ENCODE results near the gene MT3.
A peak's percentile ranks its signal among the peaks of the same experiment; 100 is the strongest.

The MT3 gene

GRCh38 chr16:56589141-56590039, at the start of gene MT3:
MT3 (plus strand) TSS chr16:56589528; CDS start chr16:56589591, 63 bp downstream.
- peak within 1 kb of the TSS; percentile 48 for H3K4me3 ChIP-seq (ENCODE audit: low read depth, low read length)
- DNase-seq (ENCODE audit: low read depth) = no peak

GRCh38 chr16:56539656-56540055, 49.7 kb upstream of the MT3 start:
- DNase-seq (ENCODE audit: low read depth) = no peak
- H3K4me3 ChIP-seq (ENCODE audit: low read depth, low read length) = no peak overlapping the region

- DNase-seq (ENCODE audit: low read depth) = no peak
- H3K4me3 ChIP-seq (ENCODE audit: low read depth, low read length) = no peak overlapping the region
Measured at GRCh38 chr16:56542039-56542438, 47.3 kb upstream of the MT3 start.

- no peak overlapping the region for H3K4me3 ChIP-seq (ENCODE audit: low read depth, low read length)
- peak; percentile 40 for DNase-seq (ENCODE audit: low read depth)
Measured at GRCh38 chr16:56547120-56547948, 42.0 kb upstream of the MT3 start.

GRCh38 chr16:56547949-56548567, 41.3 kb upstream of the MT3 start:
- DNase-seq (ENCODE audit: low read depth) = no peak
- H3K4me3 ChIP-seq (ENCODE audit: low read depth, low read length) = no peak overlapping the region

- DNase-seq (ENCODE audit: low read depth) = no peak
- no peak overlapping the region for H3K4me3 ChIP-seq (ENCODE audit: low read depth, low read length)
Measured at GRCh38 chr16:56549161-56549560, 40.2 kb upstream of the MT3 start.

- DNase-seq (ENCODE audit: low read depth) = no peak
- no peak overlapping the region for H3K4me3 ChIP-seq (ENCODE audit: low read depth, low read length)
Measured at GRCh38 chr16:56549744-56550385, 39.5 kb upstream of the MT3 start.

- no peak for DNase-seq (ENCODE audit: low read depth)
- H3K4me3 ChIP-seq (ENCODE audit: low read depth, low read length) = no peak overlapping the region
Measured at GRCh38 chr16:56551796-56552738, 37.3 kb upstream of the MT3 start.

GRCh38 chr16:56554441-56554840, 34.9 kb upstream of the MT3 start:
- DNase-seq (ENCODE audit: low read depth) = no peak
- H3K4me3 ChIP-seq (ENCODE audit: low read depth, low read length) = no peak overlapping the region

- H3K4me3 ChIP-seq (ENCODE audit: low read depth, low read length) = no peak overlapping the region
- peak; percentile 56 for DNase-seq (ENCODE audit: low read depth)
Measured at GRCh38 chr16:56558024-56558747, 31.1 kb upstream of the MT3 start.

- no peak overlapping the region for H3K4me3 ChIP-seq (ENCODE audit: low read depth, low read length)
- DNase-seq (ENCODE audit: low read depth) = no peak
Measured at GRCh38 chr16:56559109-56559508, 30.2 kb upstream of the MT3 start.

GRCh38 chr16:56560447-56560846, 28.9 kb upstream of the MT3 start:
- no peak overlapping the region for H3K4me3 ChIP-seq (ENCODE audit: low read depth, low read length)
- DNase-seq (ENCODE audit: low read depth) = no peak

GRCh38 chr16:56561126-56561525, 28.2 kb upstream of the MT3 start:
- H3K4me3 ChIP-seq (ENCODE audit: low read depth, low read length) = no peak overlapping the region
- no peak for DNase-seq (ENCODE audit: low read depth)

GRCh38 chr16:56564793-56565477, 24.4 kb upstream of the MT3 start, which contains the start of gene MT4:
MT4 (plus strand) TSS chr16:56565073; CDS start chr16:56565129, 56 bp downstream.
- H3K4me3 ChIP-seq (ENCODE audit: low read depth, low read length) = no peak within 1 kb of the TSS

GRCh38 chr16:56569971-56570370, 19.4 kb upstream of the MT3 start:
- H3K4me3 ChIP-seq (ENCODE audit: low read depth, low read length) = no peak overlapping the region
- no peak for DNase-seq (ENCODE audit: low read depth)

More at GRCh38 chr16:56564793-56565477, 24.4 kb upstream of the MT3 start, which contains the start of gene MT4:
- no peak for DNase-seq (ENCODE audit: low read depth)

- no peak for DNase-seq (ENCODE audit: low read depth)
Measured at GRCh38 chr16:56571525-56571924, 17.8 kb upstream of the MT3 start.

GRCh38 chr16:56574625-56575024, 14.7 kb upstream of the MT3 start:
- H3K4me3 ChIP-seq (ENCODE audit: low read depth, low read length) = no peak overlapping the region
- DNase-seq (ENCODE audit: low read depth) = no peak

More at GRCh38 chr16:56571525-56571924, 17.8 kb upstream of the MT3 start:
- no peak overlapping the region for H3K4me3 ChIP-seq (ENCODE audit: low read depth, low read length)

Data from skeletal muscle cell (primary cell).